Activated T-helper 2 cell treated with anti-CD3 and anti-CD28 coated beads, Interferon-gamma antibody, Interleukin-2, Interleukin-4, amounts not matched to agents 10 μg/mL and 5 μg/mL and 100 μg/mL, durations not matched to agents 14 hours and 24 hours and 36 hours (primary cell): ENCODE data around the gene IRF7. TPM values are rescaled to one million over a fixed set of nuclear protein-coding genes. Genes with fewer than 3 reads are reported as not detected.

Experiments used
- DNase-seq: peaks from one replicate; pipeline ENCODE4 v3.0.0; 2021; ENCODE audit warnings: low spot score
- H3K27ac Mint-ChIP-seq: one replicate; pipeline ENCODE4 v1.8.0; 2021; ENCODE audit warnings: mixed read lengths
- H3K27me3 Mint-ChIP-seq: one replicate; pipeline ENCODE4 v1.8.0; 2021; ENCODE audit warnings: low read depth, mixed read lengths
- H3K36me3 Mint-ChIP-seq: one replicate; pipeline ENCODE4 v1.8.0; 2021; ENCODE audit warnings: low read depth, mixed read lengths
- H3K4me1 Mint-ChIP-seq: one replicate; pipeline ENCODE4 v1.8.0; 2021; ENCODE audit warnings: low read depth, mixed read lengths
- H3K4me3 Mint-ChIP-seq: one replicate; pipeline ENCODE4 v1.8.0; 2021; ENCODE audit warnings: low read depth, mild to moderate bottlenecking, moderate library complexity, mixed read lengths
- H3K9me3 Mint-ChIP-seq: one replicate; pipeline ENCODE4 v1.8.0; 2021; ENCODE audit warnings: mixed read lengths
- intact Hi-C: fragments of 100-400 bp; cut with micrococcal nuclease; formaldehyde crosslinking; loops from one replicate; pipeline ENCODE4 v1.15.1; 2023
- total RNA-seq: library from RNA; stranded (reverse); gene quantifications from 2 replicates; pipeline ENCODE4 v1.2.3, GENCODE V29; 2022

Gene IRF7
- total RNA-seq, 1 donor from 2014 or later = 26.8 TPM

GRCh38 chr11:565921-566509 lies 49.7 kb downstream of the IRF7 start:
- Mint-ChIP-seq H3K27ac (no peak overlapping the region), H3K9me3 (no peaks in the 10 kb centered on the region), H3K36me3 (peaks cover 27% of the 10 kb centered on the region), H3K4me3 (no peak overlapping the region), H3K4me1 (peaks cover 2% of the 10 kb centered on the region), H3K27me3 (no peaks in the 10 kb centered on the region)
- intact Hi-C loops = no loop called here
- no peak for DNase-seq

GRCh38 chr11:563812-564578 lies 51.8 kb downstream of the IRF7 start:
- Mint-ChIP-seq H3K4me3 (no peak overlapping the region), H3K27ac (no peak overlapping the region), H3K4me1 (peaks cover 6% of the 10 kb centered on the region), H3K36me3 (peaks cover 27% of the 10 kb centered on the region), H3K9me3 (no peaks in the 10 kb centered on the region), H3K27me3 (peaks cover 1% of the 10 kb centered on the region)
- intact Hi-C loops = no loop called here
- DNase-seq = no peak

- Mint-ChIP-seq H3K36me3 (peaks cover 27% of the 10 kb centered on the region), H3K4me3 (no peak overlapping the region), H3K9me3 (no peaks in the 10 kb centered on the region), H3K27me3 (peaks cover 4% of the 10 kb centered on the region), H3K27ac (no peak overlapping the region), H3K4me1 (peaks cover 6% of the 10 kb centered on the region)
- no peak for DNase-seq
- intact Hi-C loops = no loop called here
These were observed 52.5 kb downstream of the IRF7 start for GRCh38 chr11:563066-563811.

Other genes starting within 250 kb of the IRF7 start
- gene B4GALNT4, start 246.5 kb downstream of the IRF7 start, total RNA-seq = 1.5 and 2.9 TPM in 2 replicates
- not detected in 2 replicates for gene PKP3, start 221.7 kb downstream of the IRF7 start, total RNA-seq
- 41.5 and 53.4 TPM in 2 replicates for gene SIGIRR, start 201.0 kb downstream of the IRF7 start, total RNA-seq
- gene ANO9, start 173.9 kb downstream of the IRF7 start, total RNA-seq = 35.4 and 36.9 TPM in 2 replicates
- gene PTDSS2, start 165.7 kb downstream of the IRF7 start, total RNA-seq = 32.1 and 34.4 TPM in 2 replicates
- 126 and 127 TPM in 2 replicates for gene RNH1, start 108.7 kb downstream of the IRF7 start, total RNA-seq
- 70.5 and 71.5 TPM in 2 replicates for gene HRAS, start 80.4 kb downstream of the IRF7 start, total RNA-seq
- 1.3 and 2.2 TPM in 2 replicates for gene LRRC56, start 78.4 kb downstream of the IRF7 start, total RNA-seq
- gene LMNTD2, start 55.2 kb downstream of the IRF7 start, total RNA-seq = 1.1 and 1.3 TPM in 2 replicates
- gene RASSF7, start 55.0 kb downstream of the IRF7 start, total RNA-seq = 19.6 and 20.3 TPM in 2 replicates
- 53.7 and 54.0 TPM in 2 replicates for gene PHRF1, start 39.5 kb downstream of the IRF7 start, total RNA-seq
- gene CDHR5, start 9.0 kb upstream of the IRF7 start, total RNA-seq = not detected in 2 replicates
- gene SCT, start 11.2 kb upstream of the IRF7 start, total RNA-seq = not detected in 2 replicates
- gene DRD4, start 21.3 kb upstream of the IRF7 start, total RNA-seq = 0.18 and 0.30 TPM in 2 replicates
- gene DEAF1, start 79.3 kb upstream of the IRF7 start, total RNA-seq = 61.2 and 72.0 TPM in 2 replicates
- 11.4 and 13.0 TPM in 2 replicates for gene TMEM80, start 79.9 kb upstream of the IRF7 start, total RNA-seq
- 17.8 and 24.6 TPM in 2 replicates for gene EPS8L2, start 90.3 kb upstream of the IRF7 start, total RNA-seq
- 270 and 275 TPM in 2 replicates for gene TALDO1, start 131.5 kb upstream of the IRF7 start, total RNA-seq
- 68.0 and 75.2 TPM in 2 replicates for gene GATD1, start 161.5 kb upstream of the IRF7 start, total RNA-seq
- 2.2 and 2.6 TPM in 2 replicates for gene CEND1, start 174.1 kb upstream of the IRF7 start, total RNA-seq
- gene SLC25A22, start 182.3 kb upstream of the IRF7 start, total RNA-seq = 58.7 and 64.5 TPM in 2 replicates
- 27.3 and 27.6 TPM in 2 replicates for gene PIDD1, start 189.3 kb upstream of the IRF7 start, total RNA-seq
- gene RPLP2, start 194.0 kb upstream of the IRF7 start, total RNA-seq = 2,210 and 2,217 TPM in 2 replicates
- gene PNPLA2, start 203.0 kb upstream of the IRF7 start, total RNA-seq = 56.1 and 59.8 TPM in 2 replicates
- gene CRACR2B, start 212.0 kb upstream of the IRF7 start, total RNA-seq = 4.9 and 5.1 TPM in 2 replicates
- 95.7 and 106 TPM in 2 replicates for gene CD151, start 217.0 kb upstream of the IRF7 start, total RNA-seq
- 101 and 111 TPM in 2 replicates for gene POLR2L, start 226.6 kb upstream of the IRF7 start, total RNA-seq
- 15.8 and 16.9 TPM in 2 replicates for gene TSPAN4, start 226.9 kb upstream of the IRF7 start, total RNA-seq